Measurements from ENCODE around the gene TMEM163.

GRCh38 chr2:134575888-134576287 is 142.9 kb downstream of the TMEM163 start:
- TF ChIP-seq, protein P1, sequence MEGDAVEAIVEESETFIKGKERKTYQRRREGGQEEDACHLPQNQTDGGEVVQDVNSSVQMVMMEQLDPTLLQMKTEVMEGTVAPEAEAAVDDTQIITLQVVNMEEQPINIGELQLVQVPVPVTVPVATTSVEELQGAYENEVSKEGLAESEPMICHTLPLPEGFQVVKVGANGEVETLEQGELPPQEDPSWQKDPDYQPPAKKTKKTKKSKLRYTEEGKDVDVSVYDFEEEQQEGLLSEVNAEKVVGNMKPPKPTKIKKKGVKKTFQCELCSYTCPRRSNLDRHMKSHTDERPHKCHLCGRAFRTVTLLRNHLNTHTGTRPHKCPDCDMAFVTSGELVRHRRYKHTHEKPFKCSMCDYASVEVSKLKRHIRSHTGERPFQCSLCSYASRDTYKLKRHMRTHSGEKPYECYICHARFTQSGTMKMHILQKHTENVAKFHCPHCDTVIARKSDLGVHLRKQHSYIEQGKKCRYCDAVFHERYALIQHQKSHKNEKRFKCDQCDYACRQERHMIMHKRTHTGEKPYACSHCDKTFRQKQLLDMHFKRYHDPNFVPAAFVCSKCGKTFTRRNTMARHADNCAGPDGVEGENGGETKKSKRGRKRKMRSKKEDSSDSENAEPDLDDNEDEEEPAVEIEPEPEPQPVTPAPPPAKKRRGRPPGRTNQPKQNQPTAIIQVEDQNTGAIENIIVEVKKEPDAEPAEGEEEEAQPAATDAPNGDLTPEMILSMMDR (IDR thresholded peaks at IDR 0.05), result no peak
- no peak for TF ChIP-seq POLR2A (IDR thresholded peaks at IDR 0.05)
